Measurements from ENCODE around the gene ZNF737. TPM values are rescaled to one million over a fixed set of nuclear protein-coding genes. Genes with fewer than 3 reads are reported as not detected.
"Not testable (repeated sequence)": the region's sequence is repeated elsewhere in the genome, so short reads cannot be mapped to it uniquely, and the experiment has no call there.

ZNF737 gene
- 10 to 100 TPM in 2 of 4 donors, 1 to 10 TPM in 2; 8.0 to 11.0 (median 10.0) TPM for total RNA-seq

- Histone ChIP-seq H3K27me3 (no peaks in the 10 kb centered on the region), H3K27ac (replicated peaks in 1 of 4) (peak within 1 kb of the TSS; percentile 87 to 90 (median 88)), H3K36me3 (peaks cover 0 to 14% (median 3%) of the 10 kb centered on the region in 4 donors), H3K4me1 (peaks cover 10 to 46% (median 41%) of the 10 kb centered on the region in 4 donors), H3K4me3 (peak within 1 kb of the TSS; percentile 76 to 80 (median 77)), H3K9me3 (peaks cover 0 to 6% (median 0%) of the 10 kb centered on the region in 4 donors)
- intact Hi-C loops (cut with DNase I): loop anchor here (1.0 to 10.0 kb wide), 3 partner anchors 96 to 661 kb away; partner anchors contain the start of genes ZNF626 and ZNF93
- peak; percentile 12 to 53 (median 32) for TF ChIP-seq CTCF (IDR thresholded peaks at IDR 0.05)
- TF ChIP-seq POLR2A (IDR thresholded peaks at IDR 0.05; ENCODE audit: low read depth): peak; percentile 27
- no peak for TF ChIP-seq EP300 (IDR thresholded peaks at IDR 0.05)
- peak; percentile 82 to 83 for TF ChIP-seq POLR2AphosphoS5 (IDR thresholded peaks at IDR 0.05)
- 3% methylated on average over 6 of the region's 28 CpGs for WGBS
- DNase-seq (ENCODE audit: extremely low spot score): peak; percentile 98
Observed at GRCh38 chr19:20565321-20566018, at the start of gene ZNF737. TSS of gene ZNF737 (minus strand) at chr19:20565781. CDS start at chr19:20565640, 141 bp downstream.

GRCh38 chr19:20614971-20615370 lies 49.4 kb upstream of the ZNF737 start:
- intact Hi-C loops (cut with DNase I): loop anchor here (5.0 kb wide), 1 partner anchor 42 kb away; no protein-coding TSS in a partner anchor
- not testable (repeated sequence) for H3K4me3 ChIP-seq; H3K36me3 ChIP-seq; DNase-seq (ENCODE audit: extremely low spot score); H3K27ac ChIP-seq (replicated peaks in 1 of 4); H3K27me3 ChIP-seq
- Histone ChIP-seq H3K9me3 (peaks cover 0 to 11% (median 8%) of the 10 kb centered on the region in 4 donors), H3K4me1 (peaks cover 0 to 33% (median 5%) of the 10 kb centered on the region in 4 donors)
- WGBS: 83% methylated on average over 4 of the region's 4 CpGs

- no peaks in the 10 kb centered on the region for H3K27me3 ChIP-seq
- peak overlapping the region in 3 of 4 donors; percentile 39 to 69 (median 62) for H3K27ac ChIP-seq (replicated peaks in 1 of 4)
- peaks cover 0 to 10% (median 0%) of the 10 kb centered on the region in 4 donors for H3K9me3 ChIP-seq
- intact Hi-C loops (cut with DNase I): loop anchor here (5.0 kb wide), 1 partner anchor 44 kb away; no protein-coding TSS in a partner anchor
- WGBS: 23% methylated on average over 5 of the region's 5 CpGs
- peak overlapping the region; percentile 28 to 48 (median 38) for H3K4me3 ChIP-seq
- no peak for DNase-seq (ENCODE audit: extremely low spot score)
- H3K4me1 ChIP-seq: peaks cover 0 to 33% (median 5%) of the 10 kb centered on the region in 4 donors
- no peaks in the 10 kb centered on the region for H3K36me3 ChIP-seq
- no peak for TF ChIP-seq POLR2AphosphoS5 (IDR thresholded peaks at IDR 0.05)
- TF ChIP-seq POLR2A (IDR thresholded peaks at IDR 0.05; ENCODE audit: low read depth): no peak
- no peak for TF ChIP-seq CTCF (IDR thresholded peaks at IDR 0.05)
- no peak for TF ChIP-seq EP300 (IDR thresholded peaks at IDR 0.05)
Observed at GRCh38 chr19:20612711-20613316, 47.2 kb upstream of the ZNF737 start.

GRCh38 chr19:20611866-20612265 lies 46.3 kb upstream of the ZNF737 start:
- H3K36me3 ChIP-seq: no peaks in the 10 kb centered on the region
- H3K4me3 ChIP-seq: peak overlapping the region in 3 of 4 donors; percentile 30 to 48 (median 45)
- 66% methylated on average over 4 of the region's 6 CpGs for WGBS
- peaks cover 0 to 7% (median 0%) of the 10 kb centered on the region in 4 donors for H3K9me3 ChIP-seq
- H3K27ac ChIP-seq (replicated peaks in 1 of 4): peak overlapping the region in 3 of 4 donors; percentile 39 to 69 (median 62)
- no peak for TF ChIP-seq POLR2AphosphoS5 (IDR thresholded peaks at IDR 0.05)
- TF ChIP-seq CTCF (IDR thresholded peaks at IDR 0.05): no peak
- no peak for TF ChIP-seq EP300 (IDR thresholded peaks at IDR 0.05)
- TF ChIP-seq POLR2A (IDR thresholded peaks at IDR 0.05; ENCODE audit: low read depth): no peak
- intact Hi-C loops (cut with DNase I): loop anchor here (5.0 kb wide), 1 partner anchor 45 kb away; no protein-coding TSS in a partner anchor
- no peaks in the 10 kb centered on the region for H3K27me3 ChIP-seq
- peak; percentile 79 for DNase-seq (ENCODE audit: extremely low spot score)
- H3K4me1 ChIP-seq: peaks cover 0 to 33% (median 5%) of the 10 kb centered on the region in 4 donors

GRCh38 chr19:20607943-20608342 lies 42.4 kb upstream of the ZNF737 start:
- H3K27ac ChIP-seq (replicated peaks in 1 of 4): no peak overlapping the region
- H3K27me3 ChIP-seq: no peaks in the 10 kb centered on the region
- intact Hi-C loops (cut with DNase I): no loop called here
- peak; percentile 17 for DNase-seq (ENCODE audit: extremely low spot score)
- H3K36me3 ChIP-seq: no peaks in the 10 kb centered on the region
- no peak overlapping the region for H3K4me3 ChIP-seq
- H3K9me3 ChIP-seq: peaks cover 0 to 11% (median 0%) of the 10 kb centered on the region in 4 donors
- 85% methylated on average over 1 of the region's 1 CpG for WGBS
- TF ChIP-seq EP300 (IDR thresholded peaks at IDR 0.05) (no peak), POLR2AphosphoS5 (IDR thresholded peaks at IDR 0.05) (no peak), CTCF (IDR thresholded peaks at IDR 0.05) (no peak), POLR2A (IDR thresholded peaks at IDR 0.05; ENCODE audit: low read depth) (no peak)
- H3K4me1 ChIP-seq: peaks cover 0 to 21% (median 5%) of the 10 kb centered on the region in 4 donors

Data from esophagus muscularis mucosa (tissue), 4 donors.